Measurements from ENCODE around the gene DENND4A. TPM values are rescaled to one million over a fixed set of nuclear protein-coding genes. Genes with fewer than 3 reads are reported as not detected.
"Not testable (repeated sequence)": the region's sequence is repeated elsewhere in the genome, so short reads cannot be mapped to it uniquely, and the experiment has no call there.

Gene DENND4A
- total and polyA plus RNA-seq, 9 donors, result 10.2 to 63.9 (median 50.2) TPM

GRCh38 chr15:65738649-65739048, 53.4 kb downstream of the DENND4A start:
- 69 to 79% (median 72%) methylated on average over 1 of the region's 1 CpG for WGBS, 3 donors
- no peaks in the 10 kb centered on the region for H3K4me1 ChIP-seq (ENCODE audit: insufficient read depth)
- no peaks in the 10 kb centered on the region for H3K36me3 ChIP-seq
- no peaks in the 10 kb centered on the region for H3K27me3 ChIP-seq
- no peak overlapping the region for H3K4me3 ChIP-seq
- TF ChIP-seq CTCF (IDR thresholded peaks at IDR 0.05) (no peak), EP300 (IDR thresholded peaks at IDR 0.05) (no peak), POLR2A (IDR thresholded peaks at IDR 0.05) (no peak)
- no peaks in the 10 kb centered on the region for H3K9me3 ChIP-seq
- intact Hi-C loops (cut with DNase I), result no loop called here
- no peak for DNase-seq
- H3K27ac ChIP-seq, result no peak overlapping the region

GRCh38 chr15:65733599-65733998, 58.5 kb downstream of the DENND4A start:
- H3K4me3 ChIP-seq; H3K9me3 ChIP-seq; DNase-seq; H3K27me3 ChIP-seq; intact Hi-C loops (cut with DNase I); H3K27ac ChIP-seq; H3K36me3 ChIP-seq; H3K4me1 ChIP-seq (ENCODE audit: insufficient read depth): not testable (repeated sequence)
- WGBS, 3 donors, result 77 to 83% (median 81%) methylated on average over 4 of the region's 4 CpGs

GRCh38 chr15:65732698-65733097, 59.4 kb downstream of the DENND4A start:
- Histone ChIP-seq H3K27ac (no peak overlapping the region), H3K9me3 (no peaks in the 10 kb centered on the region), H3K36me3 (no peaks in the 10 kb centered on the region), H3K27me3 (no peaks in the 10 kb centered on the region), H3K4me3 (no peak overlapping the region), H3K4me1 (ENCODE audit: insufficient read depth) (no peaks in the 10 kb centered on the region)
- TF ChIP-seq POLR2A (IDR thresholded peaks at IDR 0.05) (no peak), CTCF (IDR thresholded peaks at IDR 0.05) (no peak), EP300 (IDR thresholded peaks at IDR 0.05) (no peak)
- 89 to 95% (median 93%) methylated on average over 2 of the region's 2 CpGs for WGBS, 3 donors
- no peak for DNase-seq
- intact Hi-C loops (cut with DNase I), result no loop called here

GRCh38 chr15:65731926-65732325, 60.2 kb downstream of the DENND4A start:
- Histone ChIP-seq H3K9me3 (no peaks in the 10 kb centered on the region), H3K4me1 (ENCODE audit: insufficient read depth) (no peaks in the 10 kb centered on the region), H3K36me3 (no peaks in the 10 kb centered on the region), H3K27me3 (no peaks in the 10 kb centered on the region), H3K4me3 (no peak overlapping the region), H3K27ac (no peak overlapping the region)
- TF ChIP-seq EP300 (IDR thresholded peaks at IDR 0.05) (no peak), POLR2A (IDR thresholded peaks at IDR 0.05) (no peak), CTCF (IDR thresholded peaks at IDR 0.05) (no peak)
- intact Hi-C loops (cut with DNase I), result no loop called here
- no peak for DNase-seq

GRCh38 chr15:65730549-65731172, 61.4 kb downstream of the DENND4A start:
- Histone ChIP-seq H3K36me3 (no peaks in the 10 kb centered on the region), H3K4me1 (ENCODE audit: insufficient read depth) (no peaks in the 10 kb centered on the region), H3K27ac (no peak overlapping the region), H3K4me3 (no peak overlapping the region), H3K9me3 (no peaks in the 10 kb centered on the region), H3K27me3 (no peaks in the 10 kb centered on the region)
- 92 to 94% (median 93%) methylated on average over 2 of the region's 2 CpGs for WGBS, 3 donors
- no peak for DNase-seq
- no peak for TF ChIP-seq EP300 (IDR thresholded peaks at IDR 0.05)
- TF ChIP-seq POLR2A (IDR thresholded peaks at IDR 0.05), result no peak
- TF ChIP-seq CTCF (IDR thresholded peaks at IDR 0.05), result no peak
- intact Hi-C loops (cut with DNase I), result no loop called here
